ENCODE measurements around the gene KLHL8. TPM values are rescaled to one million over a fixed set of nuclear protein-coding genes. Genes with fewer than 3 reads are reported as not detected.

KLHL8 gene
- total RNA-seq = 22.2 and 25.4 TPM in 2 replicates

GRCh38 chr4:87220094-87220822 lies at the start of gene KLHL8:
Gene KLHL8 (minus strand): TSS chr4:87220618. CDS start chr4:87195539, 25,079 bp downstream.

Other genes with a start within 250 kb of the KLHL8 start
- 0.07 TPM in 1 of 2 replicates, not detected in the other for gene HSD17B13, start 102.3 kb upstream of the KLHL8 start, total RNA-seq
- gene HSD17B11, start 170.6 kb upstream of the KLHL8 start, total RNA-seq = 1.4 and 2.6 TPM in 2 replicates
- 21.9 and 32.1 TPM in 2 replicates for gene NUDT9, start 202.0 kb upstream of the KLHL8 start, total RNA-seq

Measured in nasal cavity respiratory epithelium epithelial cell of viscerocranial mucosa (primary cell).